ENCODE results near the gene KIF18B.

DNA sequence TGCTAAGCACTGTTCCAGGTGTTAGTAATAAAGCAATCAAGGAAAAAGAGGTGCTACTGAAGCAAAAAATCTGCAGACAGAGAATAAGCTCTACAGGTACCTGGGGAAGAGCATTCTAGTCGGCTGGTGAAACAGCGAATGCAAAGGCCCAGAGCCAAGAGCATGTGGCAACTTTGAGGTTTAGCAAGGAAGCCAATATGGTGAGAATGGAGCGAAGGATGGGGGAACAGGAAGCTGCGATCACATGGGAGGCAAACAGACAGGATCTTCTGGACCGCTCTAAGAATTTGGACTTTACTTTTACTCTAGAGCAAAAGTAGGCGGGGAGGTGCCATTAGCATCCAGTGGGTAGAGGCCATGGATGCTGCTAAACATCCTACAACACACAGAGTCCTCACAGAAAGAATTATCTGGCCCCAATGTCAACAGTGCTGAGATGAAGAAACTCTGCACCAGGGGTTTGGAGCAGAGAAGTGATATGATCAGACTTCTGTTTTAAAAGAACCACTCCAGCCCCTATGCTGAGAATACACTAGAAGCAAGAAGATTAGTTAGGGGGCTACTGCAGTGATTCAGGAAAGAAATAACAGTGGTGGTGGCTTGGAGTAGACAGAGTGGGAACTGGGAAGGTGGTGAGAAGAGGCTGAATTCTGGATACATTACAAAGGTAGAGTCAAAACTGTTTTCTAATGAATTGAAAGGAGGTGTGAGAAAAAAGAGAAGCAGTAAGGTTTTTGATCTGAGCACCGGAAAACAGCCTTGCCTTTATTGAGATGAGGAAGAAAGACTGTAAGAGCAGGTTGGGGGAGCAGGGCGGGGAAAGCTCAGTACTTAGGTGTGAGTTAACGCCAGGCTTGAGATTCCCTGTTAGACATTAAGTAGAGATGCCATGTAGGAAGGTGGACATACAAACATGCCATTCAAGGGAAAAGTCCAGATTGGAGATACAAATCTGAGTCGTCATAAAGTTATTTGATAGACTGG lies 59.3 kb downstream of the KIF18B start:
- TF ChIP-seq, protein P1, sequence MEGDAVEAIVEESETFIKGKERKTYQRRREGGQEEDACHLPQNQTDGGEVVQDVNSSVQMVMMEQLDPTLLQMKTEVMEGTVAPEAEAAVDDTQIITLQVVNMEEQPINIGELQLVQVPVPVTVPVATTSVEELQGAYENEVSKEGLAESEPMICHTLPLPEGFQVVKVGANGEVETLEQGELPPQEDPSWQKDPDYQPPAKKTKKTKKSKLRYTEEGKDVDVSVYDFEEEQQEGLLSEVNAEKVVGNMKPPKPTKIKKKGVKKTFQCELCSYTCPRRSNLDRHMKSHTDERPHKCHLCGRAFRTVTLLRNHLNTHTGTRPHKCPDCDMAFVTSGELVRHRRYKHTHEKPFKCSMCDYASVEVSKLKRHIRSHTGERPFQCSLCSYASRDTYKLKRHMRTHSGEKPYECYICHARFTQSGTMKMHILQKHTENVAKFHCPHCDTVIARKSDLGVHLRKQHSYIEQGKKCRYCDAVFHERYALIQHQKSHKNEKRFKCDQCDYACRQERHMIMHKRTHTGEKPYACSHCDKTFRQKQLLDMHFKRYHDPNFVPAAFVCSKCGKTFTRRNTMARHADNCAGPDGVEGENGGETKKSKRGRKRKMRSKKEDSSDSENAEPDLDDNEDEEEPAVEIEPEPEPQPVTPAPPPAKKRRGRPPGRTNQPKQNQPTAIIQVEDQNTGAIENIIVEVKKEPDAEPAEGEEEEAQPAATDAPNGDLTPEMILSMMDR (conservative IDR thresholded peaks at IDR 0.05): no peak
- no peak for TF ChIP-seq EZH2 (IDR thresholded peaks at IDR 0.05; ENCODE audit: low read depth)
